Keratinocyte (primary cell): ENCODE results near the gene NTMT1.

Source experiments
- CTCF ChIP-seq, 3 experiments: IDR thresholded peaks in 1 of 3; conservative IDR thresholded peaks in 1 of 3; optimal IDR thresholded peaks in 1 of 3; 2 replicates in 2 of 3; 3 replicates in 1 of 3; pipeline versions ENCODE3 to v1.5.1; 2011; ENCODE audit warnings: low read length in 3 of 3, mild to moderate bottlenecking in 3 of 3, moderate library complexity in 2 of 3, control low read depth in 1 of 3, inconsistent platforms in 1 of 3; ENCODE audit not compliant: insufficient read depth in 2 of 3; ENCODE audit errors: extremely low read depth in 1 of 3
- EZH2 ChIP-seq: IDR thresholded peaks from one replicate; pipeline ENCODE4 v1.6.1; 2012; ENCODE audit warnings: inconsistent platforms, mild to moderate bottlenecking, low read length, moderate library complexity

- TF ChIP-seq CTCF (optimal IDR thresholded peaks at IDR 0.05 in 1 of 3, IDR thresholded peaks at IDR 0.05 in 1 of 3, conservative IDR thresholded peaks at IDR 0.05 in 1 of 3; ENCODE audit: extremely low read depth in 1 of 3, insufficient read depth in 2 of 3, low read length in 3 of 3) (no peak), EZH2 (no peak)
These were observed 15.8 kb upstream of the NTMT1 start for GRCh38 chr9:129610213-129610472.
